ACHN (cell line): ENCODE results near the gene LRFN4.
A peak's percentile ranks its signal among the peaks of the same experiment; 100 is the strongest.

Experiments used
- DNase-seq: peaks from one replicate; pipeline ENCODE4 v3.0.0-alpha.2; 2015
- in situ Hi-C: cut with HindIII; loops from 2 replicates; pipeline ENCODE4 v1.10.0; 2017; ENCODE audit warnings: low sequenced_read_pairs, low pct_ligation_motif_present, low pct_unique_long_range_greater_than_20kb

The LRFN4 gene

GRCh38 chr11:66854729-66855211 is 2.1 kb upstream of the LRFN4 start:
- in situ Hi-C loops, result no loop called here
- DNase-seq, result no peak

- peak; percentile 91 for DNase-seq
- in situ Hi-C loops, result no loop called here
Measured at GRCh38 chr11:66855574-66856495, 1.0 kb upstream of the LRFN4 start.

GRCh38 chr11:66857234-66857926 is 516 bp downstream of the LRFN4 start:
- in situ Hi-C loops, result no loop called here

DNA sequence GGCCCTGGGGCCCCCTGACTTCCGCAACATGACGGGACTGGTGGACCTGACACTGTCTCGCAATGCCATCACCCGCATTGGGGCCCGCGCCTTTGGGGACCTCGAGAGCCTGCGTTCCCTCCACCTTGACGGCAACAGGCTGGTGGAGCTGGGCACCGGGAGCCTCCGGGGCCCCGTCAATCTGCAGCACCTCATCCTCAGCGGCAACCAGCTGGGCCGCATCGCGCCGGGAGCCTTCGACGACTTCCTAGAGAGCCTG is 992 bp downstream of the LRFN4 start:
- no peak for DNase-seq
- in situ Hi-C loops, result no loop called here

More at GRCh38 chr11:66857234-66857926, 516 bp downstream of the LRFN4 start:
- DNase-seq, result no peak

GRCh38 chr11:66858186-66858938 is 1.5 kb downstream of the LRFN4 start:
- in situ Hi-C loops, result no loop called here
- DNase-seq, result no peak

GRCh38 chr11:66858939-66859685 is 2.2 kb downstream of the LRFN4 start:
- DNase-seq, result no peak
- in situ Hi-C loops, result no loop called here

GRCh38 chr11:66859686-66860448 is 3.0 kb downstream of the LRFN4 start:
- DNase-seq, result no peak
- in situ Hi-C loops, result no loop called here

DNA sequence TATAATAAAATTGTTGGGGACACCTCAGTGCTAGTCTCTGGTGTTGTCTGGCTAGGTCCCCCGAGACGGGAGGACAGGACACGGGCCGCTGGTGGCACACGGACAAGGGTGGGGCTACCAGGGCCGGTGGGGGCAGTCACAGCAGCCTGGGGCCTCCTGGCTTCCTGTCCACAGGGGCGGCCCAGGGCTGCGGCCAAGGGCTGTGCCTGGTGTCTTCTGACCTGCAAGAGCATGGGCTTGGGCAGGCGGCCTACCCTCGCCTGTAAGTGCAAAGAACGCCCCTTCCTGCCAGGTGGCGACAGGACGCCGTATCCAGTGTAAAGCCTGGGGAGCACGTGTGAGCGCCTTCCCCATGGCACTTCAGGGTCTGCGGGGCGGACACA is 3.6 kb downstream of the LRFN4 start:
- DNase-seq, result no peak
- in situ Hi-C loops, result no loop called here

GRCh38 chr11:66861038-66861773 is 4.3 kb downstream of the LRFN4 start:
- DNase-seq, result no peak
- in situ Hi-C loops, result no loop called here

DNA sequence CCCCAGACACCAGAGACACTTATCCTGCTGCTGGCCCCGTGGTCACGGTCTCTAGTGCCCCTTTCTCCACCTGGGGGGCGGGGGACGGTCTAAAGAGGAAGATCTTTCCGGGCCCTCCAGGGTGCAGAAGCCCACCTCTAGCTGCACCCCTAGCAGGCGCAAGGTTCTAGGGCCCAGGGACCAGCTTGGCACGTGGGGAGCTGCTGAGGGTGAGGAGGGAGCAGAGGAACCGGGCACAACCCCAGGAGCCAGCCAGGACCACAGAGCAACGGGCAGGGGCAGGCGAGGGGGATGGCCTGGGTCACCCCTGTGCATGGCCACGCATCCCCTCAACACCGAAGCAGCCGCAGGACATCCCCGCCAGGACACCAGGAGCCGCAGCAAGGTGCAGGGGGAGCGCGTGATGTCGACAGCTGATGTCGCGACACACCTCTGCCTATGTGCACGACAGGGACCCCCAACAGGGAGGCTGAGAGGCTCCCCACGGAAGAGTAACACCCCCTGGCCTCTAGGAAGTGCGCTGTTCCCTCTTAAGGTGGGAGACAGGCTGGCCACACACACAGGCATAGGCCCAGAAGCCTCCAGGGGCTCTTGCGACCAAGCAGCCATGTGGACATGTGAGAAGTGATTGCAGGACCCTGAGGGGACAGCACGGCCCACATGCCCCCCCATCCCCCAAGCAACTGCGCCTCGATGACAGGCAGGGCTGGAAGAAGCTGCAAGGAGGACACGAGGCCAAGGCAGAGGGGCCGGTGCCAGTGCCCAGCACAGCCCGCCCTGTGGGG is 5.1 kb downstream of the LRFN4 start:
- in situ Hi-C loops, result no loop called here
- DNase-seq, result no peak

- no peak for DNase-seq
- in situ Hi-C loops, result no loop called here
Measured at GRCh38 chr11:66862559-66863037, 5.7 kb downstream of the LRFN4 start.

- no peak for DNase-seq
- in situ Hi-C loops, result no loop called here
Measured at GRCh38 chr11:66863428-66864125, 6.7 kb downstream of the LRFN4 start.

GRCh38 chr11:66864172-66864901 is 7.5 kb downstream of the LRFN4 start:
- DNase-seq, result no peak
- in situ Hi-C loops, result no loop called here

- in situ Hi-C loops, result no loop called here
Measured at GRCh38 chr11:66864924-66865697, 8.2 kb downstream of the LRFN4 start.

DNA sequence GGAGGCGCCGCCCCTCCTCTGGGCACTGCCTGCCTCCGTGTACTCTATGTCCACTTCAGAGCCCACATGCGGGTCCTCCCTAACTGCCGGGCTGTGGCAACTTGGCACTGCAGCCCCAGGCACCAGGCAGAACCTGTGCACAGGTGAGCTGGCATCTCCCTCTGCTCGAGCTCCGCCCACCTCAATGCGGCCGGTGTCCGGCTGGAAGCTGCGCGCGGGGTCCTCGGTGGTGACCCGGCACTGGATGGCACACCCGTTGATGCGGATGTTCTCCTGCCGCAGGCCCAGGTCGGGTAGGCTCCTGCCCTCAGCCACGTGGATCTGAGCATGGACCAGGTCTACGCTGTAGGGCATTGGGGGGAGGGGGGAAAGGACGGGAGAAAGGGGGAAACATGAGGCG is 9.1 kb downstream of the LRFN4 start:
- in situ Hi-C loops, result no loop called here
- no peak for DNase-seq

More at GRCh38 chr11:66864924-66865697, 8.2 kb downstream of the LRFN4 start:
- no peak for DNase-seq
